Subcutaneous abdominal adipose tissue (tissue), 5 donors: Measurements from ENCODE around the gene NOXA1.

Source experiments
- H3K27ac ChIP-seq: one replicate; pipeline ENCODE4 v1.7.0; 2013; ENCODE audit warnings: low read depth, mild to moderate bottlenecking, inconsistent platforms, low read length, moderate library complexity
- H3K27me3 ChIP-seq, 5 donors: one replicate each; pipeline ENCODE4 v1.7.0; 2013; ENCODE audit warnings: low read length in 5 of 5, inconsistent platforms in 1 of 5; ENCODE audit not compliant: control insufficient read depth in 5 of 5, insufficient read depth in 4 of 5
- H3K36me3 ChIP-seq, 5 donors: one replicate each; pipeline ENCODE4 v1.7.0; 2013; ENCODE audit warnings: low read length in 5 of 5; ENCODE audit not compliant: control insufficient read depth in 5 of 5, insufficient read depth in 5 of 5
- H3K4me1 ChIP-seq, 5 donors: one replicate each; pipeline ENCODE4 v1.7.0; 2013; ENCODE audit warnings: low read length in 5 of 5, mild to moderate bottlenecking in 3 of 5, moderate library complexity in 1 of 5; ENCODE audit not compliant: control insufficient read depth in 5 of 5, insufficient read depth in 5 of 5
- H3K4me3 ChIP-seq, 5 donors: one replicate each; pipeline ENCODE4 v1.7.0; 2013; ENCODE audit warnings: low read length in 5 of 5, low read depth in 1 of 5
- H3K9ac ChIP-seq, 5 donors: one replicate each; pipeline ENCODE4 v1.7.0; 2013; ENCODE audit warnings: low read length in 5 of 5, mild to moderate bottlenecking in 4 of 5, moderate library complexity in 3 of 5
- H3K9me3 ChIP-seq, 5 donors: one replicate each; pipeline ENCODE4 v1.7.0; 2013; ENCODE audit warnings: low read length in 5 of 5; ENCODE audit not compliant: control insufficient read depth in 5 of 5
- donor health status: healthy.
- donor health status: healthy.
- donor health status: healthy.
- donor health status: healthy.
- donor health status: healthy.

NOXA1 gene

GRCh38 chr9:137428311-137428630 is 5.1 kb downstream of the NOXA1 start:
- H3K27ac ChIP-seq, result no peak overlapping the region
- H3K4me3 ChIP-seq, result no peak overlapping the region
- peaks cover 0 to 4% (median 0%) of the 10 kb centered on the region in 5 donors for H3K27me3 ChIP-seq
- H3K4me1 ChIP-seq, result peaks cover 2 to 23% (median 16%) of the 10 kb centered on the region in 5 donors
- H3K9me3 ChIP-seq, result no peaks in the 10 kb centered on the region
- no peaks in the 10 kb centered on the region for H3K36me3 ChIP-seq
- no peak overlapping the region for H3K9ac ChIP-seq

GRCh38 chr9:137428841-137429545 is 5.8 kb downstream of the NOXA1 start:
- H3K4me3 ChIP-seq, result no peak overlapping the region
- H3K9me3 ChIP-seq, result no peaks in the 10 kb centered on the region
- H3K4me1 ChIP-seq, result peaks cover 2 to 20% (median 10%) of the 10 kb centered on the region in 5 donors
- H3K36me3 ChIP-seq, result no peaks in the 10 kb centered on the region
- peaks cover 0 to 4% (median 0%) of the 10 kb centered on the region in 5 donors for H3K27me3 ChIP-seq
- H3K27ac ChIP-seq, result no peak overlapping the region
- H3K9ac ChIP-seq, result no peak overlapping the region

DNA sequence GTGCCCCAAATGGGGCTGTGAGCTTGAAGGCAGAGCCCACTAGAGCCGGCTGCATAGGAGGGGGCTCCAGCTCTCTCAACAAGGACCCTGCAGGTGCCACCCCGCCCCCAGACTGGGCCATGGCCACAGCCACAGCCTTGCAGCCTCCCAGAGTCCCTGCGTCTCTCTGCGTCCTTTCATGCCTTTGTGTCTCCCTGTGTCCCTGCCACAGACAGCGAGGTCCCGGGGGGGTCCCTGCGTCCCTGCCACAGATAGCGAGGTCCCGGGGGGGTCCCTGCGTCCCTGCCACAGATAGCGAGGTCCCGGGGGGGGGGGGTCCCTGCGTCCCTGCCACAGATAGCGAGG is 6.3 kb downstream of the NOXA1 start:
- no peak overlapping the region for H3K4me3 ChIP-seq
- H3K9me3 ChIP-seq, result no peaks in the 10 kb centered on the region
- no peak overlapping the region for H3K9ac ChIP-seq
- peaks cover 2 to 15% (median 6%) of the 10 kb centered on the region in 5 donors for H3K4me1 ChIP-seq
- H3K27ac ChIP-seq, result no peak overlapping the region
- H3K27me3 ChIP-seq, result peaks cover 0 to 4% (median 0%) of the 10 kb centered on the region in 5 donors
- H3K36me3 ChIP-seq, result no peaks in the 10 kb centered on the region

- Histone ChIP-seq H3K9me3 (no peaks in the 10 kb centered on the region), H3K4me3 (no peak overlapping the region), H3K4me1 (peaks cover 0 to 9% (median under 1%) of the 10 kb centered on the region in 5 donors), H3K9ac (no peak overlapping the region), H3K36me3 (no peaks in the 10 kb centered on the region), H3K27me3 (peaks cover 0 to 4% (median 0%) of the 10 kb centered on the region in 5 donors), H3K27ac (no peak overlapping the region)
These were observed 7.0 kb downstream of the NOXA1 start for GRCh38 chr9:137429974-137430722.

DNA sequence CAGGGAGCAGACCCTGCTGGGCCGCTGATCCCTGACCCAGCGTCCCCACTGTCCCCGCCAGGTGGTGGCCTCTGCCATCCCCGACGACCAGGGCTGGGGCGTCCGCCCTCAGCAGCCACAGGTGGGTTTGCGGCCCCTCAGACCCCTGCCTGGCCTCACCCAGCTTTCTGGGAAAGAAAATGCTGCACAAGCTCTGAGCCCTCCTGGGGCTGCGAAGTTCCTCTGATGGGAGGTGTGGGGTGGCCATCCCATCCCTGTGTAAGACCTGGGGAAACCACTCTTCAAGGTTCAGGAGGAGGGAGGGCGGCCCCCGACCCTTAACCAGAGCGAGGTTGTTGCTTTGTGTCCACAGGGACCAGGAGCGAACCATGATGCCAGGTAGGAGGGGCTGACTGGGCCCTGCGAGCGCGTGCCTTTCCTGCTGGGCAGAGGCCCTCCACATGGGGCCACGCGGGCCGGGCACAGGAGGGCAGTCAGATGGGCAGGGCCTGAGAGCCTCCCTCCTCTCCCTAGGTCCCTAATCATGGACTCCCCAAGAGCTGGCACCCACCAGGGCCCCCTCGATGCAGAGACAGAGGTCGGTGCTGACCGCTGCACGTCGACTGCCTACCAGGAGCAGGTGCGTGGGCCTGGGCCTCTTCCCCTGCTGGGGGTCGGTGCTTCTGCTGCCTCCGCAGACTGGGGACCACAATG is 7.7 kb downstream of the NOXA1 start:
- no peaks in the 10 kb centered on the region for H3K36me3 ChIP-seq
- H3K27me3 ChIP-seq, result peaks cover 2 to 4% (median 4%) of the 10 kb centered on the region in 5 donors
- H3K4me3 ChIP-seq, result no peak overlapping the region

GRCh38 chr9:137431416-137431931 is 8.3 kb downstream of the NOXA1 start:
- no peak overlapping the region for H3K27ac ChIP-seq
- H3K4me1 ChIP-seq, result peaks cover 0 to 5% (median 0%) of the 10 kb centered on the region in 5 donors
- no peaks in the 10 kb centered on the region for H3K9me3 ChIP-seq
- H3K4me3 ChIP-seq, result no peak overlapping the region
- no peak overlapping the region for H3K9ac ChIP-seq
- no peaks in the 10 kb centered on the region for H3K36me3 ChIP-seq
- peaks cover 4 to 6% (median 5%) of the 10 kb centered on the region in 5 donors for H3K27me3 ChIP-seq

More for the DNA sequence above, 7.7 kb downstream of the NOXA1 start:
- H3K9ac ChIP-seq, result no peak overlapping the region
- H3K4me1 ChIP-seq, result peaks cover 0 to 3% (median under 1%) of the 10 kb centered on the region in 5 donors
- H3K9me3 ChIP-seq, result no peaks in the 10 kb centered on the region
- no peak overlapping the region for H3K27ac ChIP-seq

- Histone ChIP-seq H3K27me3 (peaks cover 4 to 18% (median 13%) of the 10 kb centered on the region in 5 donors), H3K4me1 (peaks cover 0 to 5% (median 0%) of the 10 kb centered on the region in 5 donors), H3K9ac (no peak overlapping the region), H3K27ac (no peak overlapping the region), H3K36me3 (no peaks in the 10 kb centered on the region), H3K9me3 (no peaks in the 10 kb centered on the region), H3K4me3 (no peak overlapping the region)
These were observed 9.6 kb downstream of the NOXA1 start for GRCh38 chr9:137432687-137433348.

- no peaks in the 10 kb centered on the region for H3K9me3 ChIP-seq
- H3K27me3 ChIP-seq, result peaks cover 4 to 21% (median 17%) of the 10 kb centered on the region in 5 donors
- H3K4me1 ChIP-seq, result peaks cover 0 to 5% (median 0%) of the 10 kb centered on the region in 5 donors
- no peaks in the 10 kb centered on the region for H3K36me3 ChIP-seq
- no peak overlapping the region for H3K27ac ChIP-seq
- no peak overlapping the region for H3K4me3 ChIP-seq
- H3K9ac ChIP-seq, result no peak overlapping the region
These were observed 10.2 kb downstream of the NOXA1 start for GRCh38 chr9:137433349-137433915.

GRCh38 chr9:137433916-137434431 is 10.8 kb downstream of the NOXA1 start:
- H3K36me3 ChIP-seq, result no peaks in the 10 kb centered on the region
- H3K27me3 ChIP-seq, result peaks cover 6 to 23% (median 20%) of the 10 kb centered on the region in 5 donors
- H3K9ac ChIP-seq, result no peak overlapping the region
- H3K27ac ChIP-seq, result no peak overlapping the region
- no peaks in the 10 kb centered on the region for H3K9me3 ChIP-seq
- peaks cover 0 to 5% (median 0%) of the 10 kb centered on the region in 5 donors for H3K4me1 ChIP-seq
- no peak overlapping the region for H3K4me3 ChIP-seq
